CD14-positive monocyte (primary cell): ENCODE data around the gene BHLHA9. TPM values are rescaled to one million over a fixed set of nuclear protein-coding genes. Genes with fewer than 3 reads are reported as not detected.

Source experiments
- DNase-seq, 3 donors: peaks; one replicate each; pipeline ENCODE4 v3.0.0-alpha.2; 2011 to 2022
- H2AFZ ChIP-seq: 2 replicates; pipeline ENCODE4 v1.6.0; 2012; ENCODE audit warnings: mild to moderate bottlenecking, low read depth, low read length, inconsistent platforms; ENCODE audit not compliant: insufficient read depth, poor library complexity, severe bottlenecking
- H3K27ac ChIP-seq, 2 donors: 1 replicate in 1 of 2; 2 replicates in 1 of 2; pipeline ENCODE4 v1.5.1; 2012 to 2013; ENCODE audit warnings: low read length in 2 of 2, control low read depth in 1 of 2, inconsistent platforms in 1 of 2, low read depth in 1 of 2, mild to moderate bottlenecking in 1 of 2
- H3K27me3 ChIP-seq, 2 donors: one replicate each; pipeline versions ENCODE4 v1.6.0 to v1.6.1; 2011 to 2013; ENCODE audit warnings: low read length in 2 of 2; ENCODE audit not compliant: control insufficient read depth in 2 of 2, insufficient read depth in 2 of 2
- H3K36me3 ChIP-seq, 2 donors: replicated peaks in 1 of 2; 1 replicate in 1 of 2; 2 replicates in 1 of 2; pipeline versions ENCODE4 v1.5.1 to v1.6.1; 2012 to 2013; ENCODE audit warnings: low read length in 2 of 2, control low read depth in 1 of 2, inconsistent platforms in 1 of 2, mild to moderate bottlenecking in 1 of 2; ENCODE audit not compliant: insufficient read depth in 2 of 2, control insufficient read depth in 1 of 2
- H3K4me1 ChIP-seq, 2 donors: 1 replicate in 1 of 2; 2 replicates in 1 of 2; pipeline versions ENCODE4 v1.5.1 to v1.6.1; 2012 to 2013; ENCODE audit warnings: low read length in 2 of 2, control low read depth in 1 of 2, inconsistent platforms in 1 of 2, mild to moderate bottlenecking in 1 of 2, moderate library complexity in 1 of 2; ENCODE audit not compliant: insufficient read depth in 2 of 2, control insufficient read depth in 1 of 2
- H3K4me2 ChIP-seq: replicated peaks from 2 replicates; pipeline ENCODE3; 2012; ENCODE audit warnings: low read length, moderate library complexity, mild to moderate bottlenecking; ENCODE audit not compliant: poor library complexity, severe bottlenecking; ENCODE audit errors: extremely low read depth
- H3K4me3 ChIP-seq, 3 experiments: fragments of 200-600 bp in 1 of 3; sonication (generic) in 1 of 3; replicated peaks in 1 of 3; 1 replicate in 2 of 3; 2 replicates in 1 of 3; pipeline ENCODE4 v1.5.1; 2011 to 2013; ENCODE audit warnings: low read length in 3 of 3, mild to moderate bottlenecking in 3 of 3, control low read depth in 2 of 3, low read depth in 2 of 3, inconsistent platforms in 1 of 3, moderate library complexity in 1 of 3
- H3K79me2 ChIP-seq: 2 replicates; pipeline ENCODE4 v1.6.0; 2012; ENCODE audit warnings: mild to moderate bottlenecking, control low read depth, inconsistent platforms, low read length, moderate library complexity; ENCODE audit not compliant: insufficient read depth
- H3K9ac ChIP-seq: 2 replicates; pipeline ENCODE4 v1.6.0; 2017; ENCODE audit warnings: low read length, mild to moderate bottlenecking; ENCODE audit not compliant: insufficient read depth, poor library complexity, severe bottlenecking
- H3K9me3 ChIP-seq, 2 donors: replicated peaks in 1 of 2; 1 replicate in 1 of 2; 2 replicates in 1 of 2; pipeline versions ENCODE4 v1.5.1 to v1.6.1; 2012 to 2013; ENCODE audit warnings: low read length in 2 of 2, control low read depth in 1 of 2; ENCODE audit not compliant: control insufficient read depth in 1 of 2, insufficient read depth in 1 of 2
- H4K20me1 ChIP-seq: 2 replicates; pipeline ENCODE4 v1.6.0; 2012; ENCODE audit warnings: mild to moderate bottlenecking, low read length, control low read depth, moderate library complexity; ENCODE audit not compliant: insufficient read depth
- H3K27ac Mint-ChIP-seq, 7 donors: one replicate each; pipeline ENCODE4 v1.8.0; 2020; ENCODE audit warnings: mild to moderate bottlenecking in 7 of 7, mixed read lengths in 7 of 7, moderate library complexity in 6 of 7, inconsistent platforms in 2 of 7
- H3K27me3 Mint-ChIP-seq, 3 donors: one replicate each; pipeline ENCODE4 v1.8.0; 2021 to 2022; ENCODE audit warnings: low read depth in 3 of 3, mild to moderate bottlenecking in 3 of 3, mixed read lengths in 3 of 3, moderate library complexity in 3 of 3, inconsistent platforms in 1 of 3
- H3K36me3 Mint-ChIP-seq, 2 donors: one replicate each; pipeline ENCODE4 v1.8.0; 2020; ENCODE audit warnings: mixed read lengths in 2 of 2, inconsistent platforms in 1 of 2, mild to moderate bottlenecking in 1 of 2
- H3K4me1 Mint-ChIP-seq: one replicate; pipeline ENCODE4 v1.8.0; 2020; ENCODE audit warnings: mild to moderate bottlenecking, mixed read lengths
- H3K4me3 Mint-ChIP-seq, 2 donors: one replicate each; pipeline ENCODE4 v1.8.0; 2020; ENCODE audit warnings: mild to moderate bottlenecking in 2 of 2, mixed read lengths in 2 of 2, moderate library complexity in 1 of 2
- H3K9me3 Mint-ChIP-seq, 7 donors: one replicate each; pipeline ENCODE4 v1.8.0; 2020 to 2022; ENCODE audit warnings: mixed read lengths in 7 of 7, mild to moderate bottlenecking in 6 of 7, moderate library complexity in 6 of 7, inconsistent platforms in 2 of 7
- CTCF ChIP-seq: fragments of 200-600 bp; IDR thresholded peaks from one replicate; pipeline ENCODE4 v1.8.0; 2022; ENCODE audit warnings: antibody characterized with exemption, mild to moderate bottlenecking
- WGBS: methylation state at CpG from one replicate; pipeline ENCODE4 v1.1.5; 2013; ENCODE audit warnings: missing lambda C conversion rate; ENCODE audit not compliant: insufficient coverage; 5-methylcytosine and 5-hydroxymethylcytosine counted together
- intact Hi-C, 2 donors: fragments of 100-400 bp; cut with micrococcal nuclease; formaldehyde crosslinking; loops; one replicate each; pipeline versions ENCODE4 v1.15.0 to v1.15.1; 2023
- polyA plus RNA-seq, 3 donors: library from polyadenylated mRNA; depleted of rRNA in 1 of 3; unstranded in 2 of 3; stranded (reverse) in 1 of 3; fragments of 300-500 nt in 2 of 3; fragments of >200 nt in 1 of 3; fragmentation: Illumina TruSeq in 2 of 3; gene quantifications; 1 replicate in 2 of 3; 2 replicates in 1 of 3; pipeline ENCODE4 v1.2.3, GENCODE V29; 2012 to 2021

The BHLHA9 gene
- polyA plus RNA-seq, 3 donors = not detected

GRCh38 chr17:1280652-1281051 is 10.4 kb downstream of the BHLHA9 start:
- no peak overlapping the region for H3K4me3 Mint-ChIP-seq
- Histone ChIP-seq H3K9ac (no peak overlapping the region), H3K36me3 (no peaks in the 10 kb centered on the region), H3K4me2 (no peak overlapping the region), H4K20me1 (no peaks in the 10 kb centered on the region), H3K4me1 (no peaks in the 10 kb centered on the region), H3K27ac (no peak overlapping the region), H2AFZ (no peak overlapping the region), H3K27me3 (peaks cover 0 to 9% of the 10 kb centered on the region in 2 donors), H3K9me3 (no peaks in the 10 kb centered on the region), H3K79me2 (no peaks in the 10 kb centered on the region), H3K4me3 (no peak overlapping the region)
- H3K9me3 Mint-ChIP-seq = peaks cover 0 to 4% (median 0%) of the 10 kb centered on the region in 7 donors
- intact Hi-C loops = no loop called here
- WGBS = 91% methylated on average over 22 of the region's 23 CpGs
- H3K36me3 Mint-ChIP-seq = no peaks in the 10 kb centered on the region
- DNase-seq = no peak
- H3K27me3 Mint-ChIP-seq = peaks cover 23 to 28% (median 26%) of the 10 kb centered on the region in 3 donors
- no peak overlapping the region for H3K27ac Mint-ChIP-seq
- H3K4me1 Mint-ChIP-seq = peaks cover 7% of the 10 kb centered on the region
- no peak for TF ChIP-seq CTCF

DNA sequence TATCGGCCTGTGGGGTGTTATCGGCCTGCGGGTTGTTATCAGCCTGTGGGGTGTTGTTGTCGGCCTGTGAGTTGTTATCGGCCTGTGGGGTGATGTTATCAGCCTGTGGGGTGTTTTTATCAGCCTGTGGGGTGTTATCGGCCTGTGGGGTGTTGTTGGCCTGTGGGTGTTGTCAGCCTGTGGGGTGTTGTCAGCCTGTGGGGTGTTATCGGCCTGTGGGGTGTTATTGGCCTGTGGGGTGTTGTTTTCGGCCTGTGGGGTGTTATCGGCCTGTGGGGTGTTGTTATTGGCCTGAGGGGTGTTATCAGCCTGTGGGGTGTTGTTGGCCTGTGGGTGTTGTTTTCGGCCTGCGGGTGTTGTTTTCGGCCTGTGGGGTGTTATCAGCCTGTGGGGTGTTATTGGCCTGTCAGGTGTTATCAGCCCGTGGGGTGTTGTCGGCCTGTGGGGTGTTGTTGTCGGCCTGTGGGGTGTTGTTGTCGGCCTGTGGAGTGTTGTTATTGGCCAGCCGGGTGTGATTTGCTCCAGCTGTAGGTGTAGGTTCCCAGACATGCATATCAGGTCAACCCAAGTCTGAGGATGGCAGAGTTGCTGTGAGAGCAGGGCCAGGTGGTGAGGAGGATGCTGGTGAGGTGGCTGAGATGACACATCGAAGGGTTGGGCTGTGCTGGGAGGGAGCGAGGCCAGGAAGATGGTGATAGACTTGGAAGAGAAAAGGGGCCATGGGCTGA is 16.3 kb downstream of the BHLHA9 start:
- intact Hi-C loops = no loop called here
- TF ChIP-seq CTCF = no peak
- H4K20me1 ChIP-seq = no peaks in the 10 kb centered on the region
- no peaks in the 10 kb centered on the region for H3K27me3 ChIP-seq
- H3K9me3 Mint-ChIP-seq = peaks cover 14 to 27% (median 24%) of the 10 kb centered on the region in 7 donors
- H3K36me3 ChIP-seq = no peaks in the 10 kb centered on the region
- H3K4me3 ChIP-seq = no peak overlapping the region
- no peak overlapping the region for H3K27ac ChIP-seq
- H3K4me1 Mint-ChIP-seq = no peaks in the 10 kb centered on the region
- no peak for DNase-seq
- peaks cover 0 to 21% of the 10 kb centered on the region in 2 donors for H3K9me3 ChIP-seq
- H3K27me3 Mint-ChIP-seq = peaks cover 0 to 15% (median 9%) of the 10 kb centered on the region in 3 donors
- peaks cover 0 to 2% of the 10 kb centered on the region in 2 donors for H3K36me3 Mint-ChIP-seq
- H2AFZ ChIP-seq = no peak overlapping the region
- no peak overlapping the region for H3K27ac Mint-ChIP-seq
- WGBS = 82% methylated on average over 19 of the region's 19 CpGs
- no peak overlapping the region for H3K9ac ChIP-seq
- H3K4me3 Mint-ChIP-seq = no peak overlapping the region
- H3K79me2 ChIP-seq = no peaks in the 10 kb centered on the region
- H3K4me1 ChIP-seq = no peaks in the 10 kb centered on the region
- H3K4me2 ChIP-seq = no peak overlapping the region
